ENCODE data around the gene PTPN14.

DNA sequence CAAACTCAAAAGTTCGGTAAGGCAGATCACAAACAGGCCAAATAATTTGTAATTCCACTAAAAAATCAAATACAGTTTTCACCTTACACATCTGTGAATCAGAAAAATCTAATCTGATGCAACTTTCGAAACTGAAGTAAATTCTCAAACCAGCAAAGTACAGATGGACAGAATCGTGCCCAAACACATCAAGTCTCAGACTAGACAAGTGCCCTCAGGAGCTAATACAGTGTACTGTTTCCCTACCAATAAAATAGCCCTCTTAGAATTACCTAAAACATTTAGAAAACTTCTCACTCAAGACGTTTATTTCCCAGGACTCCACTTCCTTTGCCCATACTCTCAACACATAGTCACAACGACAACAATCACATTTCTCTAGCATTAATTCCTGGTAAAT lies 136.3 kb downstream of the PTPN14 start:
- TF ChIP-seq, protein P1, sequence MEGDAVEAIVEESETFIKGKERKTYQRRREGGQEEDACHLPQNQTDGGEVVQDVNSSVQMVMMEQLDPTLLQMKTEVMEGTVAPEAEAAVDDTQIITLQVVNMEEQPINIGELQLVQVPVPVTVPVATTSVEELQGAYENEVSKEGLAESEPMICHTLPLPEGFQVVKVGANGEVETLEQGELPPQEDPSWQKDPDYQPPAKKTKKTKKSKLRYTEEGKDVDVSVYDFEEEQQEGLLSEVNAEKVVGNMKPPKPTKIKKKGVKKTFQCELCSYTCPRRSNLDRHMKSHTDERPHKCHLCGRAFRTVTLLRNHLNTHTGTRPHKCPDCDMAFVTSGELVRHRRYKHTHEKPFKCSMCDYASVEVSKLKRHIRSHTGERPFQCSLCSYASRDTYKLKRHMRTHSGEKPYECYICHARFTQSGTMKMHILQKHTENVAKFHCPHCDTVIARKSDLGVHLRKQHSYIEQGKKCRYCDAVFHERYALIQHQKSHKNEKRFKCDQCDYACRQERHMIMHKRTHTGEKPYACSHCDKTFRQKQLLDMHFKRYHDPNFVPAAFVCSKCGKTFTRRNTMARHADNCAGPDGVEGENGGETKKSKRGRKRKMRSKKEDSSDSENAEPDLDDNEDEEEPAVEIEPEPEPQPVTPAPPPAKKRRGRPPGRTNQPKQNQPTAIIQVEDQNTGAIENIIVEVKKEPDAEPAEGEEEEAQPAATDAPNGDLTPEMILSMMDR (IDR thresholded peaks at IDR 0.05; ENCODE audit: control extremely low read depth in 1 of 3, insufficient read depth in 1 of 3, low read depth in 1 of 3, low read length in 3 of 3) = no peak
- TF ChIP-seq, protein P2, sequence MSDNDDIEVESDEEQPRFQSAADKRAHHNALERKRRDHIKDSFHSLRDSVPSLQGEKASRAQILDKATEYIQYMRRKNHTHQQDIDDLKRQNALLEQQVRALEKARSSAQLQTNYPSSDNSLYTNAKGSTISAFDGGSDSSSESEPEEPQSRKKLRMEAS (IDR thresholded peaks at IDR 0.05) = no peak
